NOMO-1 (cell line): Measurements from ENCODE around the gene TBC1D3G.
"Not testable (repeated sequence)": the region's sequence is repeated elsewhere in the genome, so short reads cannot be mapped to it uniquely, and the experiment has no call there.

ENCODE experiments used
- DNase-seq, 2 experiments: peaks; one replicate each; lab custom pipeline; 2025; ENCODE audit not compliant: unreplicated experiment in 2 of 2; lab: John Stamatoyannopoulos, UW

TBC1D3G gene

DNA sequence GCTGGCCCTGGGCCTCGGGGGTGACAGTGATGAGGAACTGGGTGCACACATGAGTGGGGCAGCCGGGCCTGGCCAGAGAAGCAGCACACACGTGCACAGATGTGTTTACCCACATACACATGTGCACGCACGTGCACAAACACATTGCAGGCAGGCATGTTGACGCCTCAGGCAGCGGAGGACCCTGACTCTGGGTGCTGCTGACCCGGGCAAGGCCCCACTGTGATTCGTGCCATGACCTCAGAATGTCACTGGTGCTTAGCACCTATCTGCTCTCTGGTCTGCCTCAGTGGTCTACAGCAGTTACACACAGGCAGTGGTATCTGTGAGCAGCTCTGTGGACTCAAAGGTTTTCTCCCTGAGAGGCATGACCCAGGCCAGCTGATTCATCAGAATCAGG is at the start of gene TBC1D3G:
Gene TBC1D3G (plus strand): TSS at position 301 of the 400 bp plus-strand sequence. CDS start 1,528 bp downstream, outside the sequence.
- DNase-seq, result not testable (repeated sequence)

DNA sequence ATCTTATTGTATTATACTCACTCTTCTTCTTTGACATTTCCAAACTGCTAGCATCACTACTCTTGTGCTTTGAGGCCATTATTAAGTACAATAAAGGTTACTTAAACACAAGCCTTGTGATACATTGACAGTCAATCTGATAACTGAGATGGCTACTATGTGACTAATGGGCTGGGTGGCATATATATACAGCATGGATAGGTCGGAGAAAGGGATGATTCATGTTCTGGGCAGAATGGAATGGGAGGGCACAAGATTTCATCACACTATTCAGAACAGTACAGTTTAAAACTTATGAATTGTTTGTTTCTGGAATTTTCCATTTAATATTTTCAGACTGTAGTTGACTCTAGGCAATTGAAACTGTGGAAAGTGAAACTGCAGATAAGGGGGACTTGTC is 40.4 kb upstream of the TBC1D3G start:
- not testable (repeated sequence) for DNase-seq

GRCh38 chr17:36284219-36284618 is 39.5 kb upstream of the TBC1D3G start:
- not testable (repeated sequence) for DNase-seq

DNA sequence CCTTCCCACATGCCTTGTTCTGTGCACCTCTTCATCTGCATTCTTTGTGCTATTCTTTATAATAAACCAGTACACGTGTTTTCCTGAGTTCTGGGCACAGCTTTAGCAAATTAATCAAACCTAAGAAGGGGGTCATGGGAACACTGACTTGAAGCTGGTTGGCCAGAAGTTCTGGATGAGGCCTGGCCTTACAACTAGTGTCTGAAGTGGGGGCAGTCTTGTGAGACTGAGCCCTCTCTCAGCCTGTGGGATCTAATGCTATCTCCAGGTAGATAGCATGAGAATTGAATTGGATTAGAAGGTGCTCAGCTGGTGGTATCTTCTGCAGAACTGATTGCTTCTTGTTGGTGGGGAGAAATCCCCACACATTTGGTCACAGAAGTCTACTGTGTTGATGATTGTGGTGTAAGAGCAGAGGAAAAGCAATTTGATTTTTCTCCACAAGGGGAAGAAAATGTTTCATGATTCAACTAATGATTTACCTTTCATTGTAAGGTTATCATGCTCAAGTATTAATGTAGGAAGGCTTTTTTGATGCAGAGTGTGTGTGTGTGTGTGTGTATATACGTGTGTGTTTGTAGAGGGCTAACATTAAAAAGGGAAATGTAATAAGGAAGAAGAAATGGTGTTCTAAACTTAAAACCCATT is 33.6 kb upstream of the TBC1D3G start:
- DNase-seq, result not testable (repeated sequence)

GRCh38 chr17:36295161-36295560 is 28.5 kb upstream of the TBC1D3G start:
- DNase-seq, result not testable (repeated sequence)

GRCh38 chr17:36315736-36316135 is 7.9 kb upstream of the TBC1D3G start:
- DNase-seq, result not testable (repeated sequence)

DNA sequence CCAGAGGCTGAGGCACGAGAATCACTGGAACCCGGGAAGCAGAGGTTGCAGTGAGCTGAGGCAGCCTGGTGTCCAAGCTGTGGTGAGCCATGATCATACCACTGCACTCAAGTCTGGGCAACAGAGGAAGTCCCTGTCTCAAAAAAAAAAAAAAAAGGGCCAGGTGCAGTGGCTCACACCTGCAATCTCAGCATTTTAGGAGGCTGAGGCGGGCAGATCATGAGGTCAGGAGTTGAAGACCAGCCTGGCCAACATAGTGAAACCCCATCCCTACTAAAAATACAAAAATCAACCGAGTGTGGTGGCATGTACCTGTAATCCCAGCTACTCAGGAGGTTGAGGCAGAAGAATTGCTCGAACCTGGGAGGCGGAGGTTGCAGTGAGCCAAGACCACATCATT is 38.8 kb downstream of the TBC1D3G start:
- not testable (repeated sequence) for DNase-seq

DNA sequence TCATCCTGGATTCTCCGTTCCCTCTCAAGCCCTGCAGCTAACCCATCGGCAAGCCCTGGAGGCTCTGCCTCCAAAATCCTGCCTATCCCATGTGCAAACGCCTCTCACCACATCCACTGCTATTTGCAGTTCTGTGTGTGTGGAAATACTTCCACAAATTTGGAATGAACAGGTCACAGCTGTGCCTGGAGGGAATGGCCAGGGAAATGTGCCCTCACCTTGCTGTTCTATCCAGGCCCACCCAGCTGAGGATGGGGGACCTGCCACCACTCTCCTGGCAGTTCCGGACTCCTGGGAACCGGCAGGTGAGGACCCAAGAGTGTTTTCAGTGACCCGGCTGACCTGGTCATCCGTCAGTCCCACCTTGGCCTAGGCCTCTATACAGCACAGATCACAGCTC is 52.3 kb downstream of the TBC1D3G start:
- DNase-seq, result not testable (repeated sequence)
